DMS53 treated with DMSO at 0.1 percent for 48 hours (cell line): ENCODE results near the gene ULK1.

Experiments used
- DNase-seq: peaks from one replicate; lab custom pipeline; 2025; ENCODE audit not compliant: unreplicated experiment; lab: John Stamatoyannopoulos, UW

The ULK1 gene

GRCh38 chr12:131907379-131908091 is 13.1 kb downstream of the ULK1 start:
- DNase-seq = no peak

GRCh38 chr12:131908092-131909080 is 14.0 kb downstream of the ULK1 start:
- no peak for DNase-seq

GRCh38 chr12:131909081-131909751 is 14.8 kb downstream of the ULK1 start:
- no peak for DNase-seq

- no peak for DNase-seq
Measured at GRCh38 chr12:131909752-131910219, 15.4 kb downstream of the ULK1 start.

- DNase-seq = no peak
Measured at GRCh38 chr12:131910302-131911027, 16.0 kb downstream of the ULK1 start.

- no peak for DNase-seq
Measured at GRCh38 chr12:131911028-131911650, 16.7 kb downstream of the ULK1 start.

- no peak for DNase-seq
Measured at GRCh38 chr12:131911851-131912477, 17.5 kb downstream of the ULK1 start.

GRCh38 chr12:131912518-131913274 is 18.3 kb downstream of the ULK1 start:
- no peak for DNase-seq

- no peak for DNase-seq
Measured at GRCh38 chr12:131913666-131914065, 19.2 kb downstream of the ULK1 start.

- DNase-seq = no peak
Measured at GRCh38 chr12:131914179-131914702, 19.8 kb downstream of the ULK1 start.

- no peak for DNase-seq
Measured at GRCh38 chr12:131915000-131915689, 20.7 kb downstream of the ULK1 start.

- DNase-seq = no peak
Measured at GRCh38 chr12:131915823-131916222, 21.4 kb downstream of the ULK1 start.

GRCh38 chr12:131916306-131917138 is 22.1 kb downstream of the ULK1 start:
- DNase-seq = no peak

GRCh38 chr12:131917139-131917710 is 22.8 kb downstream of the ULK1 start:
- no peak for DNase-seq

GRCh38 chr12:131917711-131918306 is 23.4 kb downstream of the ULK1 start:
- no peak for DNase-seq

GRCh38 chr12:131918311-131919050 is 24.1 kb downstream of the ULK1 start:
- DNase-seq = no peak
